NCI-H2227 (cell line): ENCODE measurements around the gene TMEM174.
A peak's percentile ranks its signal among the peaks of the same experiment; 100 is the strongest.

Experiments
- DNase-seq: peaks from one replicate; lab custom pipeline; 2025; ENCODE audit not compliant: unreplicated experiment; lab: John Stamatoyannopoulos, UW

Gene TMEM174

GRCh38 chr5:73172951-73173350 lies at the start of gene TMEM174:
Gene TMEM174, plus strand, starts transcription at chr5:73173193. Its CDS starts 51 bp downstream, at chr5:73173244.
- DNase-seq: no peak

- no peak for DNase-seq
Measured at GRCh38 chr5:73125289-73125688, 47.7 kb upstream of the TMEM174 start.

DNA sequence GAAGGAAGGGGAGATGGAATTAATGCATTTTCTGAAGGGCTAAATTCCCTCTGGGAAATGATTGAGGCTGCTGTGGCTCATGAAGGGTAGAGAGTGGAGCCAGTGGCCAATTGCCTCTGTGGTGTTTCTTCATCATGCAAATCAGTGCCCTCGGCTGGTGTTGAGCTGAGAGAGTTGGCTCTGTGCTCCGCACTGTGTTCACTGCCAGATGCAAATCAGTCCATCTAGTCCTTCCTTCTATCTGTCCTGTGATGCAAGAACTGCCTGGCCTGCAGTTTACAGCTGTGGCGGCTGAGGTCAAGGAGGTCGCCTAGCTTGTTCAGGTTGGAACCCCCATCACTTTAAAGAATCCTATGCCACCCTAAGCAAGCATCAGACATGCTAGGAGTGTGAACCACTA lies 46.6 kb upstream of the TMEM174 start:
- no peak for DNase-seq

DNA sequence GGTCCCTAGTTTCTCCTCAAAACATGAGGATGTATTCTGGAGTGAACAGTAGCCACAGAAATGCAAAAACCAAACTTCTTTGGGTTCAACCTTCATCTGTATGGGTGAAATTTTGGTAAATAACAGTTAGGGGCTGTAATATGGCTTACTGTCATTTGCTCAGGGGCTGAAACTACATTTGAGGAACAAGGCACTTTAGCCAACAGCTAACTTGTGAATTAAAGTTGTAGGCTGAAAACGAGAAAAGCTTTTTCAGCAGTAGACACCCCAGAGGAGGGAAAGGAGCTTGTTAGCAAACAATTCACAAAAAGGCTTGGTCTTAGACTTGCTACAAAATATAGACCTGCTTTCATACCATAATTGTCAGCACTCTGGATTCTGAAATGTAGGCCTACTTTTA lies 46.0 kb upstream of the TMEM174 start:
- no peak for DNase-seq

DNA sequence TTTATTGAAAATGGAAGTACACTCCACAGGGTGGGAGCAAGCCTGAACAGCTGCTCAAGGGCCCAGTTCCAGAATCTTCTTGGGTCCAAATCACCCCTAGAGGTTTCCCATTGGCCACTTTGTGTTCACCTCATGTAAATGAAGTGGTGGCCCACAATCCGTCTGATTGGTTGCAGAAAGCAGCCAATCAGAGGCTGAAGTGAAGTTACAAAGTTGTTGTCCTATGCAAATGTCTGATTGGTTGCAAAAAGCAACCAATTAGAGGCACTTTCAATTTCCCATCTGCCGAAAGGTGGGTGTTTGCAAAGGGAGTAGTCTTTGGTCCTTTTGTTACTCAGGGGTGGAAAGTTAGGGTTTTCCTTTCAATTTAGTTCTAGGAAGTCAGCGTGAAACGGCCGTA lies 43.9 kb upstream of the TMEM174 start:
- no peak for DNase-seq

GRCh38 chr5:73130811-73131210 lies 42.2 kb upstream of the TMEM174 start:
- no peak for DNase-seq

GRCh38 chr5:73131711-73132425 lies 41.1 kb upstream of the TMEM174 start:
- no peak for DNase-seq

DNA sequence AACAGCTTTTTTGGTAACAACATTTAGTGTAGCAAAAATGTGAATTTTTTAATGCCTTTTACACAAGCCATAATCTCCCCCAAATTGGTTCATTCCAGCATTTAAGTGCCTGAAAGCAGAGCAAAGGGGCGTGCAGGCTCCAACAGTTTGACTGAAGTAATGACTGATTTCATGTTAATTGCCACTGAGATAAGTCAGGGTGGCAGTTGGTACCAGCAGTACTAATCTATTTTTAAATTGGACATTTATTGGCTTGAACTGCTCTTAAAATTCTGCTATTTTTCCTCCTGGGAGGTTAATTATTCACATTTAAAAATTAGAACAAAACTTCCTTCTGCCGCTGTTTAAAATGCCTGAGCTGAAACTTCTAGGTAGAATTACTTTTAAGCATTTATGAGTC lies 40.2 kb upstream of the TMEM174 start:
- DNase-seq: no peak

DNA sequence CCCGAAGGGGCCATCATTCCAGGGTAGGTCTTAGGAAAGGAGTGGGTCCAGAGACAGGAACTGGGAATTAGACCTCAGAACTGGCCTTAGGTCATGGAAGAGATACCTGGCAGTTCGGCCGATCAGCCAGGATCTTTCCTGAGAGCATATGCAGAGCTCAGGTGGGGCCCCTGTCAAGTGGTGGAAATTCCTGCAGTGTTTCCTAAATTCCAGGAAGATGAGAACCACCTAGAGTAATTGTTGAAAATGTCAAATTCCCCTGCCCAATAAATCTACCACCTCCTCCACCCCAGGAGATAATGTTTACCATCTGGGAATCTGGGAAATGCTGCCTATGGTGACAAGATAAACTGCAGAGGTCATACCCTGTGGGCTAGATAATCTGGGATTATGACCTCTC lies 38.0 kb upstream of the TMEM174 start:
- DNase-seq: no peak

- DNase-seq: peak; percentile 4
Measured at GRCh38 chr5:73135429-73136054, 37.5 kb upstream of the TMEM174 start.

- no peak for DNase-seq
Measured at GRCh38 chr5:73136055-73136562, 36.9 kb upstream of the TMEM174 start.

DNA sequence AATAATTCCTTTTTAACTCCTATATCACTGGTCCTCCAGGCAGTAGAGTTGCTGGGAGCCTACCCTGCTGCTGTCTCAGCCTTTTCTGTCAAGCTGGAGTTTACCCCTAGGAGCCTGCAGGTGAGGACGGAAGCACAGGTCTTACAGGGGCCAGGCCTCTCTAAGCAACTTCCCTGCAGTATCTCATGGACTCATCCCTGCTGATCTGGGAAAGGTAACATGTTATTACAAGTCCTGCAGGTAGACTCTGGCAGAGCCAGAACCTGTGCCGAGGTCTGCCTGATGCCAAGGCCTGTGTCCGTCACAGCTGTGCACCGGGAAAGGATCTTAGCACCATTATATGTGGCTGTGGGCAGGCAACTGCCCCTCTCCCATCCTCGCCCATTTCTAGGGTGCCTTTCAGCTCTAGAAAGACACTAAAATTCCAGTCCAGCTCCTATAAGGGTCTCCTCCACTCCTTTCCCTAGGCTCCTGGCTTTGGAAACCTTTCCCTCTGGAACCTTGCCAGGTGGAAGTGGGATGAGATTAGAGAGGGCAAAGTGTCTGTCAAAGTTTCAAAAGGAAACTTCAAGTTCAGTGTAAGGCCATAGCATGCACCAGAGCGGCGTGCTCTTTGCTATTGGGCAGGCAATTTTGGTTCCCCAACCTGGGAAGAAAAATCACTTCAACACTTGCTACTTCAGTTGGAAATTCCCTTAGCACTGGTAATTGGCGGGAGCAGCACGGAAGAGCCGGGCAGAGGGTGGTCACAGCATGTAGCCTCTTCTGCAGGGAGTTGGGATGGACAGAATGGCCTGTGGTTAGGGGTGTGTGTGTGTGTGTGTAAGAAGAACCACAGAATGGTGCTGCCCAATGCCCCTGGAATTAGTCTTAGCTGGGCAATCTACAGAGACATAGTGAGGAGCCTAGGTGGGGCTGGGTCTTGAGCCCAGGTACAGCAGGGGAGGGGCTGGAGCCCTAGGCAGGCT lies 35.1 kb upstream of the TMEM174 start:
- DNase-seq: no peak

GRCh38 chr5:73139485-73139884 lies 33.5 kb upstream of the TMEM174 start:
- DNase-seq: no peak

DNA sequence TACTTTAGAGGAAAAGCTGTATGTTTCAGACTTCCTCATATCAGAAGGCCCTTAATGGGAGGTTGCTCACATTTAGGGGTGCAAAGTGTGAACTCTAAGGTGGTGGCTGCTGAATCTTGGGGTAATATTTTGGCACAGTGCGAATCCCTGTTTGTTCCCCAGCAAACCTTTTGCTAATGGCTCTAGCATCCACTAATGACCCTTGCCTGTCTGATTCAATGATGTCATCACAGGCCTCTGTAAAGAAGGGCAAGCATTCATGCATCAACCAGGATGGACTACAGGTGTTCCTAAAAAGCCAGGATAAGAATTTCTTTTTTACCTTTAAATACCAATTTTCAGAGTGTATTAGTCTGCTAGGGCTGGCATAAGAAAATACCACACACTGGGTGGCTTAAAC lies 32.2 kb upstream of the TMEM174 start:
- DNase-seq: no peak

DNA sequence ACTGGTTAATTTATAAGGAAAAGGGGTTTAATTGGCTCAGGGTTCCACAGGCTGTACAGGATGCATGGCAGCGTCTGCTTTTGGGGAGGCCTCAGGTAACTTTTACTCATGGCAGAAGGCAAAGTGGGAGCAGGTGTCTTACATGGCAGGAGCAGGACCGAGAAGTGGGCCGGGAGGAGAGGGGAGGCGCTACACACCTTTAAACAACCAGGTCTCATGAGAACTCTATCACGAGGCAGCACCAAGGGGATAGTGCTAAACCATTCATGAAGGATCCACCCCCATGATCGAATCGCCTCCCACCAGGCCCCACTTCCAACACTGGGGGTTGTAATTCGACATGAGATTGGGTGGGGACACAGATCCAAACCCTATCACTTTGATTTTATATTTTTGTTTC lies 31.0 kb upstream of the TMEM174 start:
- DNase-seq: no peak

DNA sequence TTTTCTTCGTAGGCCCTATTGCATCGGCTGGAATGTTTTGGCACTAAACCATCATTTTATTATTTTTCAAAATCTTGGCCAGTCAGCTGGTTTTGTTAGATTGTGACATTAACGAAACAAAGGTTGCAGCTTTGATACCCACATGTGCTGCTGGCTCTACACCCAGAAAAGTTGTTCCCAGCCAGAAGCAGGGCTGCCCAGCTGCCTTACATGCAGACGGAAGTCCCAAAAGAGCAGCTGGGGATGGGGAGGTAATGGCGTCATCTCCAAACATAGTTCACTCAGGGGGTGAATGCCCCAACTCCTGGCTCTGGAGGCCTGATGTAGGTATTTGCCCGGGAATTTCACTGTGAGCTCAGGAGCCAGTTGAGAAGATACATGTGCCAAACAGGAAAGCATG lies 29.3 kb upstream of the TMEM174 start:
- DNase-seq: no peak

DNA sequence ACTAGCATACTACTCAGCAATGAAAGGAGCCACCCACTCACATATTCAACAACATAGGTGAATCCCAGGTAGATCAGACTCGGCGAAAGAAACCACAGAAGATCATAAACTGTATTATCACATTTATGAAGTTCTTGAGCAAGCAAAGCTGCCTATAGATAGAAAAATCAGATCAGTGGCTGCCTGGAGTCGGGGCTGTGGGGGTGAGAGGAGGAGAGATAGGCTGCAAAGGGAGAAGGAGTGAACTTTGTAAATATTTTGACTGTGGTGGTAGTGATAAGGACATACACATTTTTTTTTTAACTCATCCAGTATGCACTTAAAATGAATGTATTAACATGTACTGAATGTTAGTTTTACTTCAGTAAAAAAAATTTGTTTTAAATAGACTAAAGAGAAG lies 23.5 kb upstream of the TMEM174 start:
- no peak for DNase-seq

GRCh38 chr5:73150876-73151275 lies 22.1 kb upstream of the TMEM174 start:
- no peak for DNase-seq

GRCh38 chr5:73151766-73152410 lies 21.1 kb upstream of the TMEM174 start:
- no peak for DNase-seq

- no peak for DNase-seq
Measured at GRCh38 chr5:73152411-73153388, 20.3 kb upstream of the TMEM174 start.
